ENCODE results near the gene TBC1D13. TPM values are rescaled to one million over a fixed set of nuclear protein-coding genes. Genes with fewer than 3 reads are reported as not detected.

Gene TBC1D13
- polyA plus RNA-seq, 2 of the 4 experiments (the other 2 are of a cell fraction): 13.9 to 17.6 TPM

GRCh38 chr9:128802482-128802881 lies 15.4 kb downstream of the TBC1D13 start:
- ATAC-seq (no peak), DNase-seq (ENCODE audit: low read depth in 1 of 2, low spot score in 1 of 2) (no peak), FAIRE-seq (no peak)
- H3K27ac ChIP-seq: no peak overlapping the region
- TF ChIP-seq RAD21 (conservative IDR thresholded peaks at IDR 0.05 in 1 of 2, IDR thresholded peaks at IDR 0.05 in 1 of 2): no peak
- 90% methylated on average over 4 of the region's 4 CpGs for WGBS (ENCODE audit: missing lambda C conversion rate)
- POLR2A ChIA-PET: no interaction called here
- H3K9me3 ChIP-seq: no peaks in the 10 kb centered on the region
- no peak overlapping the region for H3K4me2 ChIP-seq
- CTCF ChIA-PET: interaction anchor here (0.6 to 3.4 kb wide), 7 partner anchors 10 to 126 kb away, joined by 3 to 22 read pairs (median 4); partner anchors contain the start of genes ENDOG and PKN3
- H3K4me1 ChIP-seq: no peaks in the 10 kb centered on the region
- H3K4me3 ChIP-seq: no peak overlapping the region

GRCh38 chr9:128805661-128806060 lies 18.6 kb downstream of the TBC1D13 start:
- TF ChIP-seq E2F6 (IDR thresholded peaks at IDR 0.05; ENCODE audit: borderline replicate concordance, low read depth) (no peak), HES2 (IDR thresholded peaks at IDR 0.05) (no peak), ESRRA (IDR thresholded peaks at IDR 0.05; ENCODE audit: borderline replicate concordance, low read length) (no peak), NPAS2 (CRISPR knock-in tag; IDR thresholded peaks at IDR 0.05; ENCODE audit: borderline replicate concordance) (no peak), SMC3 (IDR thresholded peaks at IDR 0.05) (no peak), GATA3 (IDR thresholded peaks at IDR 0.05; ENCODE audit: borderline replicate concordance) (no peak), TFCP2L1 (CRISPR knock-in tag; IDR thresholded peaks at IDR 0.05) (no peak), KDM5A (IDR thresholded peaks at IDR 0.05) (no peak), PBX3 (IDR thresholded peaks at IDR 0.05) (no peak), JUNB (IDR thresholded peaks at IDR 0.05) (no peak), CBX8 (IDR thresholded peaks at IDR 0.05) (no peak), HDAC2 (IDR thresholded peaks at IDR 0.05) (no peak), RAD21 (conservative IDR thresholded peaks at IDR 0.05 in 1 of 2, IDR thresholded peaks at IDR 0.05 in 1 of 2) (no peak), MAZ (IDR thresholded peaks at IDR 0.05; ENCODE audit: borderline replicate concordance, low read depth, low read length) (no peak), NFE2L2 (conservative IDR thresholded peaks at IDR 0.05; ENCODE audit: low read length) (no peak), CHD4 (IDR thresholded peaks at IDR 0.05; ENCODE audit: borderline replicate concordance) (no peak), HOXA7 (CRISPR knock-in tag; IDR thresholded peaks at IDR 0.05) (no peak)
- no peak for FAIRE-seq
- Histone ChIP-seq H3K4me3 (no peak overlapping the region), H3K4me1 (no peaks in the 10 kb centered on the region), H3K9me3 (no peaks in the 10 kb centered on the region), H3K27ac (no peak overlapping the region), H3K4me2 (no peak overlapping the region)
- CTCF ChIA-PET: interaction anchor here (0.7 to 3.4 kb wide), 3 partner anchors 13 to 243 kb away, joined by 4 to 22 read pairs (median 4); partner anchors contain the start of gene ENDOG
- POLR2A ChIA-PET: interaction anchor here (1.6 kb wide), 1 partner anchor 12 kb away, joined by 7 read pairs; the partner anchor contains the start of gene ENDOG
- DNase-seq (ENCODE audit: low read depth in 1 of 2, low spot score in 1 of 2): no peak
- 83% methylated on average over 13 of the region's 14 CpGs for WGBS (ENCODE audit: missing lambda C conversion rate)
- no peak for ATAC-seq

GRCh38 chr9:128807827-128808226 lies 20.8 kb downstream of the TBC1D13 start:
- CTCF ChIA-PET: interaction anchor here (0.5 to 2.5 kb wide), 4 partner anchors 10 to 75 kb away, joined by 3 to 11 read pairs (median 4); partner anchors contain the start of gene ENDOG
- no peak for FAIRE-seq
- POLR2A ChIA-PET: no interaction called here
- H3K4me2 ChIP-seq: no peak overlapping the region
- H3K4me3 ChIP-seq: no peak overlapping the region
- H3K9me3 ChIP-seq: no peaks in the 10 kb centered on the region
- no peak for DNase-seq (ENCODE audit: low read depth in 1 of 2, low spot score in 1 of 2)
- no peak for ATAC-seq
- no peaks in the 10 kb centered on the region for H3K4me1 ChIP-seq
- no peak overlapping the region for H3K27ac ChIP-seq
- WGBS (ENCODE audit: missing lambda C conversion rate): 92% methylated on average over 12 of the region's 14 CpGs
- no peak for TF ChIP-seq CBX2 (IDR thresholded peaks at IDR 0.05; ENCODE audit: borderline replicate concordance, low read depth)
- no peak for TF ChIP-seq GATA3 (IDR thresholded peaks at IDR 0.05; ENCODE audit: borderline replicate concordance)
- no peak for TF ChIP-seq ELK1 (IDR thresholded peaks at IDR 0.05; ENCODE audit: low read depth, low read length)
- TF ChIP-seq ZSCAN20 (CRISPR knock-in tag; IDR thresholded peaks at IDR 0.05): no peak
- no peak for TF ChIP-seq HES2 (IDR thresholded peaks at IDR 0.05)
- no peak for TF ChIP-seq CTCF (IDR thresholded peaks at IDR 0.05)
- no peak for TF ChIP-seq RNF2 (IDR thresholded peaks at IDR 0.05; ENCODE audit: borderline replicate concordance, low read depth)
- TF ChIP-seq RCOR1 (IDR thresholded peaks at IDR 0.05; ENCODE audit: low read depth, low read length): no peak
- no peak for TF ChIP-seq EHF (CRISPR knock-in tag; IDR thresholded peaks at IDR 0.05)
- no peak for TF ChIP-seq RFX5 (IDR thresholded peaks at IDR 0.05)
- no peak for TF ChIP-seq CHD2 (IDR thresholded peaks at IDR 0.05; ENCODE audit: low read length, partially characterized antibody)
- TF ChIP-seq RAD21 (conservative IDR thresholded peaks at IDR 0.05 in 1 of 2, IDR thresholded peaks at IDR 0.05 in 1 of 2): no peak

All from A549 (cell line).